PC-3 (cell line): Measurements from ENCODE around the gene AFF1. TPM values are rescaled to one million over a fixed set of nuclear protein-coding genes. Genes with fewer than 3 reads are reported as not detected.

ENCODE experiments used
- ATAC-seq: fragments of 200-7000 bp; cut with Tn5 transposase; 2 replicates; pipeline ENCODE4 v1.9.1; 2020; ENCODE audit warnings: mild to moderate bottlenecking, moderate library complexity
- BruUV-seq: library from RNA; stranded (reverse); fragments of 400-500 nt; replicated peaks from 2 replicates; lab custom pipeline; 2021; lab: Mats Ljungman, UMichigan
- CTCF ChIA-PET: fragments of 300-600 bp; sonication (Branson Sonifier 250); formaldehyde crosslinking; loops from one replicate; lab custom pipeline; 2022; ENCODE audit warnings: antibody characterized with exemption; lab: Charles Lee
- POLR2A ChIA-PET: fragments of 300-600 bp; sonication (Branson Sonifier 250); formaldehyde crosslinking; loops from one replicate; lab custom pipeline; 2022; ENCODE audit warnings: antibody characterized with exemption; ENCODE audit not compliant: unreplicated experiment; lab: Charles Lee
- DNase-seq: peaks from one replicate; pipeline ENCODE4 v3.0.0-alpha.2; 2015
- H2AFZ ChIP-seq: fragments of 300-600 bp; sonication (generic); 2 replicates; pipeline ENCODE4 v1.6.0; 2016; ENCODE audit warnings: antibody characterized with exemption, low read length
- H3F3A ChIP-seq: fragments of 300-600 bp; sonication (generic); one replicate; pipeline ENCODE4 v1.6.0; 2017; ENCODE audit warnings: antibody characterized with exemption, low read length, control low read depth, mild to moderate bottlenecking; ENCODE audit not compliant: unreplicated experiment
- H3K27ac ChIP-seq: fragments of 300-600 bp; sonication (generic); 2 replicates; pipeline ENCODE4 v1.5.1; 2016; ENCODE audit warnings: mild to moderate bottlenecking, low read length
- H3K27me3 ChIP-seq: fragments of 300-600 bp; sonication (generic); 2 replicates; pipeline ENCODE4 v1.6.1; 2016; ENCODE audit warnings: low read length, mixed read lengths
- H3K36me3 ChIP-seq: fragments of 300-600 bp; sonication (generic); 2 replicates; pipeline ENCODE4 v1.6.1; 2016; ENCODE audit warnings: low read depth, mixed run types, low read length, mixed read lengths
- H3K4me1 ChIP-seq: fragments of 300-600 bp; sonication (generic); 2 replicates; pipeline ENCODE4 v1.5.1; 2016; ENCODE audit warnings: low read length; ENCODE audit not compliant: insufficient read depth
- H3K4me2 ChIP-seq: fragments of 300-600 bp; sonication (generic); 2 replicates; pipeline ENCODE4 v1.6.0; 2016; ENCODE audit warnings: low read length
- H3K4me3 ChIP-seq: fragments of 300-600 bp; sonication (generic); 2 replicates; pipeline ENCODE4 v1.5.1; 2016; ENCODE audit warnings: mild to moderate bottlenecking, low read length, mixed read lengths
- H3K79me2 ChIP-seq: fragments of 300-600 bp; sonication (generic); 2 replicates; pipeline ENCODE4 v1.6.1; 2017; ENCODE audit warnings: low read length, mixed read lengths
- H3K9ac ChIP-seq: fragments of 300-600 bp; sonication (generic); 2 replicates; pipeline ENCODE4 v1.6.0; 2016; ENCODE audit warnings: mild to moderate bottlenecking, low read length
- H3K9me2 ChIP-seq: fragments of 300-600 bp; sonication (generic); replicated peaks from 2 replicates; pipeline ENCODE4 v1.6.1; 2016; ENCODE audit warnings: mixed run types, low read length, mixed read lengths
- H3K9me3 ChIP-seq: fragments of 300-600 bp; sonication (generic); 2 replicates; pipeline ENCODE4 v1.6.1; 2016; ENCODE audit warnings: low read length, mixed read lengths
- H4K20me1 ChIP-seq: fragments of 300-600 bp; sonication (generic); 2 replicates; pipeline ENCODE4 v1.6.1; 2016; ENCODE audit warnings: low read length, mixed read lengths
- CTCF ChIP-seq: fragments of 300-600 bp; sonication (generic); conservative IDR thresholded peaks from 2 replicates; pipeline ENCODE4 v1.5.1; 2017; ENCODE audit warnings: antibody characterized with exemption, low read depth, mild to moderate bottlenecking, low read length
- EZH2 ChIP-seq: fragments of 300-600 bp; sonication (generic); IDR thresholded peaks from one replicate; pipeline ENCODE4 v1.6.1; 2017; ENCODE audit warnings: antibody characterized with exemption, mild to moderate bottlenecking, low read length; ENCODE audit not compliant: unreplicated experiment
- EZH2phosphoT487 ChIP-seq: fragments of 300-600 bp; sonication (generic); IDR thresholded peaks from 2 replicates; pipeline ENCODE4 v1.6.1; 2018; ENCODE audit warnings: mild to moderate bottlenecking, antibody characterized with exemption, low read length, borderline replicate concordance
- intact Hi-C: fragments of 100-400 bp; cut with micrococcal nuclease; formaldehyde crosslinking; loops from 2 replicates; pipeline ENCODE4 v1.9.0; 2023
- total RNA-seq: library from RNA; depleted of rRNA; stranded (reverse); fragments of >200 nt; gene quantifications from 2 replicates; pipeline ENCODE4 v1.2.3, GENCODE V29; 2014

AFF1 gene
- total RNA-seq, 1 experiment from 2014 or later = 8.1 TPM

- ChIA-PET POLR2A (no interaction called here), CTCF (no interaction called here)
- H2AFZ ChIP-seq = no peak overlapping the region
- no peak overlapping the region for H3K27ac ChIP-seq
- intact Hi-C loops = no loop called here
- no peaks in the 10 kb centered on the region for H3K4me1 ChIP-seq
- no peaks in the 10 kb centered on the region; the same call in none of the 2 replicates for H3K36me3 ChIP-seq
- H3K4me2 ChIP-seq = no peak overlapping the region
- H3F3A ChIP-seq = no peaks in the 10 kb centered on the region
- 0 out of 2 replicates have a peak, but pooled peaks cover 4% of the 10 kb centered on the region for H3K79me2 ChIP-seq
- TF ChIP-seq CTCF = no peak
- TF ChIP-seq EZH2 = no peak
- no peak for TF ChIP-seq EZH2phosphoT487
- H3K9me3 ChIP-seq = no peaks in the 10 kb centered on the region
- no TSS peak for BruUV-seq
- no peak for DNase-seq
- no peak overlapping the region for H3K9ac ChIP-seq
- no peaks in the 10 kb centered on the region for H3K27me3 ChIP-seq
- no peak overlapping the region for H3K4me3 ChIP-seq
- H4K20me1 ChIP-seq = no peaks in the 10 kb centered on the region
- no peaks in the 10 kb centered on the region for H3K9me2 ChIP-seq
- ATAC-seq = no peak
Measured at GRCh38 chr4:87047281-87047798, 112.5 kb downstream of the AFF1 start.

DNA sequence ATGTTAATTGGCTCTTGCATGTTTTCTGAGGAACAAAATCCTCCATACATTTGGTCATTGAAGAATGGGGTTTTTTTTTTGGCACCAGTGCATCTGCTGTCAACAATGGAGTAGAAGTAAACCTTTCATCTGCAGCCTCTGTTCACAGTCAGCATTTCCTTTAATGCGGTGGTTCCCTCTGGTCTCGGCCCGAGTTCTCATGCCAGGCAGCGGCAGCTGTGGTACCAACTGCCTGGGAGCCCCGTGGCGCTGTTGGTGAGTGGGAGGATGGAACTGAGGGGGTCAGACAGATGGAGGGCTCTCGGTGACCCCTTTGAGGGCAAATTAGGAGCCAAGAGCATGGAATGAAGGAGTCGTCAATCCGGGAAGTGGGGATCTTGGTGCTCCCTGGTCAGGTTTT, 114.7 kb downstream of the AFF1 start:
- ATAC-seq = no peak
- Histone ChIP-seq H3K4me3 (no peak overlapping the region), H4K20me1 (no peaks in the 10 kb centered on the region), H2AFZ (no peak overlapping the region), H3K4me1 (peaks cover 10% of the 10 kb centered on the region; the same call in 1 of the 2 replicates), H3K9me2 (no peaks in the 10 kb centered on the region), H3K9ac (no peak overlapping the region), H3K9me3 (no peaks in the 10 kb centered on the region), H3K27me3 (no peaks in the 10 kb centered on the region), H3K4me2 (no peak overlapping the region), H3F3A (no peaks in the 10 kb centered on the region), H3K79me2 (peaks cover 15% of the 10 kb centered on the region; the same call in 1 of the 2 replicates), H3K27ac (no peak overlapping the region), H3K36me3 (no peaks in the 10 kb centered on the region; the same call in none of the 2 replicates)
- CTCF ChIA-PET = no interaction called here
- TF ChIP-seq CTCF = no peak
- TF ChIP-seq EZH2 = no peak
- TF ChIP-seq EZH2phosphoT487 = no peak
- intact Hi-C loops = no loop called here
- no TSS peak for BruUV-seq
- POLR2A ChIA-PET = no interaction called here
- DNase-seq = no peak

- TF ChIP-seq EZH2 = no peak
- H3K79me2 ChIP-seq = peaks cover 15% of the 10 kb centered on the region; the same call in 1 of the 2 replicates
- H4K20me1 ChIP-seq = no peaks in the 10 kb centered on the region
- H3K36me3 ChIP-seq = no peaks in the 10 kb centered on the region; the same call in none of the 2 replicates
- peaks cover 10% of the 10 kb centered on the region; the same call in 1 of the 2 replicates for H3K4me1 ChIP-seq
- H3K9ac ChIP-seq = no peak overlapping the region
- ATAC-seq = no peak
- no peaks in the 10 kb centered on the region for H3K9me3 ChIP-seq
- no peak overlapping the region for H3K4me3 ChIP-seq
- H2AFZ ChIP-seq = no peak overlapping the region
- BruUV-seq = no TSS peak
- no peaks in the 10 kb centered on the region for H3K9me2 ChIP-seq
- intact Hi-C loops = no loop called here
- no peaks in the 10 kb centered on the region for H3K27me3 ChIP-seq
- POLR2A ChIA-PET = no interaction called here
- CTCF ChIA-PET = no interaction called here
- H3K4me2 ChIP-seq = no peak overlapping the region
- no peak for DNase-seq
- no peak overlapping the region for H3K27ac ChIP-seq
- H3F3A ChIP-seq = no peaks in the 10 kb centered on the region
Measured at GRCh38 chr4:87050596-87050995, 115.8 kb downstream of the AFF1 start.
